ENCODE measurements around the gene PRR36.
"Not testable (repeated sequence)": the region's sequence is repeated elsewhere in the genome, so short reads cannot be mapped to it uniquely, and the experiment has no call there.

PRR36 gene

GRCh38 chr19:7874076-7874896 lies at the start of gene PRR36:
TSS of gene PRR36 (minus strand) at chr19:7874390. CDS start at chr19:7873689, 701 bp downstream.
- peak; percentile 83 for DNase-seq

- no peak for DNase-seq
Observed at GRCh38 chr19:7923295-7924191, 49.4 kb upstream of the PRR36 start.

- DNase-seq: no peak
Observed at GRCh38 chr19:7922836-7923195, 48.6 kb upstream of the PRR36 start.

GRCh38 chr19:7921967-7922835 lies 48.0 kb upstream of the PRR36 start:
- no peak for DNase-seq

- no peak for DNase-seq
Observed at GRCh38 chr19:7921302-7921966, 47.2 kb upstream of the PRR36 start.

GRCh38 chr19:7920519-7921301 lies 46.5 kb upstream of the PRR36 start:
- peak; percentile 93 for DNase-seq

- DNase-seq: peak; percentile 90
Observed at GRCh38 chr19:7919610-7920518, 45.7 kb upstream of the PRR36 start, which contains the start of gene SNAPC2. TSS of gene SNAPC2 (plus strand) at chr19:7920338. CDS start at chr19:7920367, 29 bp downstream.

GRCh38 chr19:7918615-7919421 lies 44.6 kb upstream of the PRR36 start:
- no peak for DNase-seq

GRCh38 chr19:7918062-7918614 lies 43.9 kb upstream of the PRR36 start:
- DNase-seq: not testable (repeated sequence)

- no peak for DNase-seq
Observed at GRCh38 chr19:7917267-7918061, 43.3 kb upstream of the PRR36 start.

GRCh38 chr19:7916955-7917266 lies 42.7 kb upstream of the PRR36 start:
- DNase-seq: no peak

- DNase-seq: peak; percentile 31
Observed at GRCh38 chr19:7916103-7916954, 42.1 kb upstream of the PRR36 start.

- no peak for DNase-seq
Observed at GRCh38 chr19:7915250-7916102, 41.3 kb upstream of the PRR36 start.

- no peak for DNase-seq
Observed at GRCh38 chr19:7914598-7915045, 40.4 kb upstream of the PRR36 start, which contains the start of gene TGFBR3L. TSS of gene TGFBR3L (plus strand) at chr19:7914830.

GRCh38 chr19:7914099-7914498 lies 39.9 kb upstream of the PRR36 start:
- DNase-seq: no peak

GRCh38 chr19:7913652-7914051 lies 39.5 kb upstream of the PRR36 start:
- DNase-seq: no peak

Data from NCI-H774 (cell line).